Thoracic aorta (tissue), 2 donors: Measurements from ENCODE around the gene S100A9. TPM values are rescaled to one million over a fixed set of nuclear protein-coding genes. Genes with fewer than 3 reads are reported as not detected.

ENCODE experiments used
- ATAC-seq: fragments of 150-250 bp; one replicate; pipeline ENCODE4 v1.8.0; 2017; ENCODE audit warnings: low read depth; ENCODE audit not compliant: insufficient number of reproducible peaks, low FRiP score
- DNase-seq: peaks from one replicate; pipeline ENCODE4 v3.0.0-alpha.2; 2020; ENCODE audit warnings: low spot score
- H3K27ac ChIP-seq, 2 donors: fragments of 200-600 bp; sonication (generic); 1 replicate in 1 of 2; 2 replicates in 1 of 2; pipeline ENCODE4 v1.5.1; 2016; ENCODE audit warnings: mild to moderate bottlenecking in 2 of 2, moderate library complexity in 2 of 2
- H3K27me3 ChIP-seq: fragments of 200-600 bp; sonication (generic); replicated peaks from 2 replicates; pipeline ENCODE4 v1.6.0; 2016; ENCODE audit warnings: mild to moderate bottlenecking; ENCODE audit not compliant: insufficient read depth
- H3K36me3 ChIP-seq: fragments of 200-600 bp; sonication (generic); one replicate; pipeline ENCODE4 v1.5.1; 2016
- H3K4me1 ChIP-seq, 2 donors: fragments of 200-600 bp; sonication (generic); 1 replicate in 1 of 2; 2 replicates in 1 of 2; pipeline versions ENCODE4 v1.5.1 to v1.6.0; 2016; ENCODE audit warnings: low read depth in 2 of 2, mild to moderate bottlenecking in 1 of 2; ENCODE audit not compliant: control insufficient read depth in 1 of 2
- H3K4me3 ChIP-seq: fragments of 200-600 bp; sonication (generic); 2 replicates; pipeline ENCODE4 v1.5.1; 2016; ENCODE audit warnings: mild to moderate bottlenecking
- H3K9me3 ChIP-seq: fragments of 200-600 bp; sonication (generic); 2 replicates; pipeline ENCODE4 v1.5.1; 2016
- CTCF ChIP-seq: fragments of 200-600 bp; sonication (generic); IDR thresholded peaks from one replicate; pipeline ENCODE4 v1.5.1; 2019; ENCODE audit warnings: antibody characterized with exemption
- total RNA-seq, 2 donors: library from RNA; depleted of rRNA; stranded (reverse); fragments of >200 nt; gene quantifications; one replicate each; pipeline versions ENCODE4 v1.1.0 to v1.2.3, GENCODE V29; 2016

Gene S100A9
- total RNA-seq, 2 donors from 2014 or later, result 138 to 478 TPM

GRCh38 chr1:153354515-153355193, 3.0 kb upstream of the S100A9 start:
- no peak for DNase-seq
- Histone ChIP-seq H3K9me3 (no peaks in the 10 kb centered on the region), H3K36me3 (no peaks in the 10 kb centered on the region), H3K27ac (no peak overlapping the region), H3K27me3 (no peaks in the 10 kb centered on the region), H3K4me3 (no peak overlapping the region), H3K4me1 (no peaks in the 10 kb centered on the region)
- no peak for TF ChIP-seq CTCF
- no peak for ATAC-seq

- no peak overlapping the region for H3K27ac ChIP-seq
- H3K36me3 ChIP-seq, result no peaks in the 10 kb centered on the region
- H3K9me3 ChIP-seq, result no peaks in the 10 kb centered on the region
- no peak for TF ChIP-seq CTCF
- no peaks in the 10 kb centered on the region for H3K4me1 ChIP-seq
- DNase-seq (no peak), ATAC-seq (no peak)
- H3K4me3 ChIP-seq, result no peak overlapping the region
- no peaks in the 10 kb centered on the region for H3K27me3 ChIP-seq
Observed at GRCh38 chr1:153355445-153356071, 2.1 kb upstream of the S100A9 start.

- Histone ChIP-seq H3K27ac (no peak overlapping the region), H3K4me3 (no peak overlapping the region), H3K4me1 (no peaks in the 10 kb centered on the region), H3K27me3 (no peaks in the 10 kb centered on the region), H3K9me3 (no peaks in the 10 kb centered on the region), H3K36me3 (no peaks in the 10 kb centered on the region)
- DNase-seq, result no peak
- no peak for ATAC-seq
- no peak for TF ChIP-seq CTCF
Observed at GRCh38 chr1:153356392-153357075, 1.1 kb upstream of the S100A9 start.

GRCh38 chr1:153357076-153357852, 390 bp upstream of the S100A9 start:
- no peak for ATAC-seq
- Histone ChIP-seq H3K27me3 (no peaks in the 10 kb centered on the region), H3K27ac (no peak overlapping the region), H3K4me1 (no peaks in the 10 kb centered on the region), H3K9me3 (no peaks in the 10 kb centered on the region), H3K36me3 (no peaks in the 10 kb centered on the region), H3K4me3 (peak overlapping the region; percentile 14)
- TF ChIP-seq CTCF, result no peak
- no peak for DNase-seq

GRCh38 chr1:153358691-153358975, 979 bp downstream of the S100A9 start:
- ATAC-seq (no peak), DNase-seq (no peak)
- H3K4me3 ChIP-seq, result peak overlapping the region; percentile 26
- H3K9me3 ChIP-seq, result no peaks in the 10 kb centered on the region
- no peak overlapping the region for H3K27ac ChIP-seq
- H3K27me3 ChIP-seq, result no peaks in the 10 kb centered on the region
- H3K4me1 ChIP-seq, result no peaks in the 10 kb centered on the region
- no peak for TF ChIP-seq CTCF
- no peaks in the 10 kb centered on the region for H3K36me3 ChIP-seq
